ENCODE data around the gene SLC5A7.

DNA sequence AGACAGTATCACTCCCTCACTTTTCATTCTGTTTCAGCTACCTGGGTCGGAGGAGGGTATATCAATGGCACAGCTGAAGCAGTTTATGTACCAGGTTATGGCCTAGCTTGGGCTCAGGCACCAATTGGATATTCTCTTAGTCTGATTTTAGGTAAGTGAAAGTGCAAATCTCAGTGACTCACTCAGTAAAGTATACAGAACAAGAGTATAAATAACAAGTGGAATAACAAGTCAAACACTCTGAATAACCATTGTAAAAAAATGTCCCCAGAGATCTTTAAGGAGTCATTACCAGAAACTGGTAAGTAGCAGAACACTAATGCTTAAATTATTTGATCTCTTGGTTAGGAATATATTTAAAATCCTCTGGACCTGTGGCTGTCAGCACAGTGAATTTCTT is 5.7 kb downstream of the SLC5A7 start:
- TF ChIP-seq, protein P1, sequence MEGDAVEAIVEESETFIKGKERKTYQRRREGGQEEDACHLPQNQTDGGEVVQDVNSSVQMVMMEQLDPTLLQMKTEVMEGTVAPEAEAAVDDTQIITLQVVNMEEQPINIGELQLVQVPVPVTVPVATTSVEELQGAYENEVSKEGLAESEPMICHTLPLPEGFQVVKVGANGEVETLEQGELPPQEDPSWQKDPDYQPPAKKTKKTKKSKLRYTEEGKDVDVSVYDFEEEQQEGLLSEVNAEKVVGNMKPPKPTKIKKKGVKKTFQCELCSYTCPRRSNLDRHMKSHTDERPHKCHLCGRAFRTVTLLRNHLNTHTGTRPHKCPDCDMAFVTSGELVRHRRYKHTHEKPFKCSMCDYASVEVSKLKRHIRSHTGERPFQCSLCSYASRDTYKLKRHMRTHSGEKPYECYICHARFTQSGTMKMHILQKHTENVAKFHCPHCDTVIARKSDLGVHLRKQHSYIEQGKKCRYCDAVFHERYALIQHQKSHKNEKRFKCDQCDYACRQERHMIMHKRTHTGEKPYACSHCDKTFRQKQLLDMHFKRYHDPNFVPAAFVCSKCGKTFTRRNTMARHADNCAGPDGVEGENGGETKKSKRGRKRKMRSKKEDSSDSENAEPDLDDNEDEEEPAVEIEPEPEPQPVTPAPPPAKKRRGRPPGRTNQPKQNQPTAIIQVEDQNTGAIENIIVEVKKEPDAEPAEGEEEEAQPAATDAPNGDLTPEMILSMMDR (IDR thresholded peaks at IDR 0.05), result no peak
- TF ChIP-seq EP300 (IDR thresholded peaks at IDR 0.05) (no peak), POLR2AphosphoS5 (IDR thresholded peaks at IDR 0.05) (no peak), POLR2A (IDR thresholded peaks at IDR 0.05; ENCODE audit: low read depth) (no peak)

Measured in esophagus muscularis mucosa (tissue), 4 donors.